ENCODE results near the gene SLC25A12. TPM values are rescaled to one million over a fixed set of nuclear protein-coding genes. Genes with fewer than 3 reads are reported as not detected.

The SLC25A12 gene
- polyA plus RNA-seq, 1 donor from 2014 or later = 122 TPM

DNA sequence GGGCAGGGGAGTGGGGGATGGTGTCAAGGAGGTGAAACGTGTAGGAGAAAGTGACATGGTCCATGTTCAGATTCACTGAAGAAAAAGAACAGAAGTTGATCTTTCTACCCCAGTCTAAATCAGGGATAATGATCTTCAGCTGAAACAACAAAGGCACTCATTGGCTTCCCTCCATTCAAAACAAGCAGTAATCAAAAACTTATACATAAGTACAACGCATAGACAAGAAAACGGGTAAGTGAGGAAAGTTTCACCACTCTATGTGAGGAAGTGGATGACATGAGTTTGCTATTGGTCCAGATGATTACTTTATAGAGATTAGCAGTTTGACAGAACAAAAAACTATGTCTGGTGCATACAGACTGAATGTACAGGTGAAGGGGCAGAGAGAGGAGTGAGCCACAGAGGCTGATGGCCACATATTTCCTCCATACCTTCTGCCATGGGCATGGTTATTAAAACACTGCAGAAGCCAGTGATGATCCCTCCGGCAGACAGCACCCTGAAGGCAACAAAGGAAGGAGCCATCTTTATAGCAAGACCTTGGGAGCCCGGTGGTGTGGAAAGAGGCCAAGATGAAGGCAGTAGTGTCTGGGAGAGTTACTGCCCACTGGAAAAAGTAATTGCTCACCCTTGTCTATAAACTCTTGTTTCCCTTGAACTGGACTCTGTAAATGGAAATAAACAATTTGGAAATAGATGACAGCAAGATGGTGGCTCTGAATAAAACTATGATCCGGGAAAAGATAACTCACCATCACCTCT is 57.7 kb downstream of the SLC25A12 start:
- H3K27me3 ChIP-seq (ENCODE audit: insufficient read depth, low read depth, low read length) = no peaks in the 10 kb centered on the region
- no peak overlapping the region for H3K4me2 ChIP-seq (ENCODE audit: low read length)
- H3K9me2 ChIP-seq (ENCODE audit: insufficient read depth, low read length) = no peaks in the 10 kb centered on the region
- TF ChIP-seq, protein P1, sequence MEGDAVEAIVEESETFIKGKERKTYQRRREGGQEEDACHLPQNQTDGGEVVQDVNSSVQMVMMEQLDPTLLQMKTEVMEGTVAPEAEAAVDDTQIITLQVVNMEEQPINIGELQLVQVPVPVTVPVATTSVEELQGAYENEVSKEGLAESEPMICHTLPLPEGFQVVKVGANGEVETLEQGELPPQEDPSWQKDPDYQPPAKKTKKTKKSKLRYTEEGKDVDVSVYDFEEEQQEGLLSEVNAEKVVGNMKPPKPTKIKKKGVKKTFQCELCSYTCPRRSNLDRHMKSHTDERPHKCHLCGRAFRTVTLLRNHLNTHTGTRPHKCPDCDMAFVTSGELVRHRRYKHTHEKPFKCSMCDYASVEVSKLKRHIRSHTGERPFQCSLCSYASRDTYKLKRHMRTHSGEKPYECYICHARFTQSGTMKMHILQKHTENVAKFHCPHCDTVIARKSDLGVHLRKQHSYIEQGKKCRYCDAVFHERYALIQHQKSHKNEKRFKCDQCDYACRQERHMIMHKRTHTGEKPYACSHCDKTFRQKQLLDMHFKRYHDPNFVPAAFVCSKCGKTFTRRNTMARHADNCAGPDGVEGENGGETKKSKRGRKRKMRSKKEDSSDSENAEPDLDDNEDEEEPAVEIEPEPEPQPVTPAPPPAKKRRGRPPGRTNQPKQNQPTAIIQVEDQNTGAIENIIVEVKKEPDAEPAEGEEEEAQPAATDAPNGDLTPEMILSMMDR (IDR thresholded peaks at IDR 0.05; ENCODE audit: poor library complexity, severe bottlenecking) = no peak
- TF ChIP-seq EP300 (conservative IDR thresholded peaks at IDR 0.05; ENCODE audit: poor library complexity, severe bottlenecking) (no peak), SMC3 (conservative IDR thresholded peaks at IDR 0.05; ENCODE audit: poor library complexity) (no peak), MXI1 (conservative IDR thresholded peaks at IDR 0.05; ENCODE audit: poor library complexity, severe bottlenecking) (no peak), EZH2 (IDR thresholded peaks at IDR 0.05; ENCODE audit: borderline replicate concordance, insufficient read depth, low read length, poor library complexity, severe bottlenecking) (no peak), TAF1 (IDR thresholded peaks at IDR 0.05; ENCODE audit: low read depth) (no peak), POLR2AphosphoS5 (IDR thresholded peaks at IDR 0.05) (no peak), RAD21 (conservative IDR thresholded peaks at IDR 0.05) (no peak)
- TF ChIP-seq, protein P2, sequence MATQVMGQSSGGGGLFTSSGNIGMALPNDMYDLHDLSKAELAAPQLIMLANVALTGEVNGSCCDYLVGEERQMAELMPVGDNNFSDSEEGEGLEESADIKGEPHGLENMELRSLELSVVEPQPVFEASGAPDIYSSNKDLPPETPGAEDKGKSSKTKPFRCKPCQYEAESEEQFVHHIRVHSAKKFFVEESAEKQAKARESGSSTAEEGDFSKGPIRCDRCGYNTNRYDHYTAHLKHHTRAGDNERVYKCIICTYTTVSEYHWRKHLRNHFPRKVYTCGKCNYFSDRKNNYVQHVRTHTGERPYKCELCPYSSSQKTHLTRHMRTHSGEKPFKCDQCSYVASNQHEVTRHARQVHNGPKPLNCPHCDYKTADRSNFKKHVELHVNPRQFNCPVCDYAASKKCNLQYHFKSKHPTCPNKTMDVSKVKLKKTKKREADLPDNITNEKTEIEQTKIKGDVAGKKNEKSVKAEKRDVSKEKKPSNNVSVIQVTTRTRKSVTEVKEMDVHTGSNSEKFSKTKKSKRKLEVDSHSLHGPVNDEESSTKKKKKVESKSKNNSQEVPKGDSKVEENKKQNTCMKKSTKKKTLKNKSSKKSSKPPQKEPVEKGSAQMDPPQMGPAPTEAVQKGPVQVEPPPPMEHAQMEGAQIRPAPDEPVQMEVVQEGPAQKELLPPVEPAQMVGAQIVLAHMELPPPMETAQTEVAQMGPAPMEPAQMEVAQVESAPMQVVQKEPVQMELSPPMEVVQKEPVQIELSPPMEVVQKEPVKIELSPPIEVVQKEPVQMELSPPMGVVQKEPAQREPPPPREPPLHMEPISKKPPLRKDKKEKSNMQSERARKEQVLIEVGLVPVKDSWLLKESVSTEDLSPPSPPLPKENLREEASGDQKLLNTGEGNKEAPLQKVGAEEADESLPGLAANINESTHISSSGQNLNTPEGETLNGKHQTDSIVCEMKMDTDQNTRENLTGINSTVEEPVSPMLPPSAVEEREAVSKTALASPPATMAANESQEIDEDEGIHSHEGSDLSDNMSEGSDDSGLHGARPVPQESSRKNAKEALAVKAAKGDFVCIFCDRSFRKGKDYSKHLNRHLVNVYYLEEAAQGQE (IDR thresholded peaks at IDR 0.05; ENCODE audit: borderline replicate concordance) = no peak
- no peak overlapping the region for H3K27ac ChIP-seq (ENCODE audit: low read length)
- H3K4me3 ChIP-seq (ENCODE audit: low read length) = no peak overlapping the region
- H3K36me3 ChIP-seq (ENCODE audit: insufficient read depth, low read length) = peaks cover 40% of the 10 kb centered on the region
- H4K20me1 ChIP-seq (ENCODE audit: insufficient read depth) = no peaks in the 10 kb centered on the region
- H3K9me3 ChIP-seq (ENCODE audit: low read length) = peaks cover 5% of the 10 kb centered on the region
- no peak overlapping the region for H3K9ac ChIP-seq (ENCODE audit: low read length)
- no peaks in the 10 kb centered on the region for H3F3A ChIP-seq (ENCODE audit: insufficient read depth, low read length, poor library complexity, severe bottlenecking)
- H3K79me2 ChIP-seq (replicated peaks; ENCODE audit: insufficient read depth, low read length) = no peaks in the 10 kb centered on the region
- no peak overlapping the region for H2AFZ ChIP-seq (ENCODE audit: low read depth, low read length)

DNA sequence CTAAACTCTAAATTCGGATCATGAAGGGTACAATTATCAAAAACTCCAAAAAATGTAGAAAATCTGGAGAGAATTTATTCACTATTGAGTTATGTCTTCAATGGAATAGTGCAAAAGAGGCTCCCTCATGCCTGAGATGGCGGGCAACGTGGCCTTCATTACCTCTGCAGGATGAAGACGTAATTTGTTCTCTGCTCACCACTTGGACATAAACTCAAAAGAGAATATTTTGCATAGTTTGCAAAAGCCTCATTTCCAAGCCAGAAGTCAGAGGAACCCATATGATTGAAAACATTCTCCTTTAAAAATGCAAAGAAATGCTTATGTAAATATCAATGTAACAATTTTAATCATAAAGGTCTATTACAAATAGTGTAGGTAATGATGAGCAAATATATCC is 58.7 kb downstream of the SLC25A12 start:
- peaks cover 47% of the 10 kb centered on the region for H3K36me3 ChIP-seq (ENCODE audit: insufficient read depth, low read length)
- no peaks in the 10 kb centered on the region for H3K9me2 ChIP-seq (ENCODE audit: insufficient read depth, low read length)

More for the DNA sequence above, 58.7 kb downstream of the SLC25A12 start:
- Histone ChIP-seq H3K27me3 (ENCODE audit: insufficient read depth, low read depth, low read length) (no peaks in the 10 kb centered on the region), H3K79me2 (replicated peaks; ENCODE audit: insufficient read depth, low read length) (no peaks in the 10 kb centered on the region), H3K4me3 (ENCODE audit: low read length) (no peak overlapping the region), H3K27ac (ENCODE audit: low read length) (no peak overlapping the region), H4K20me1 (ENCODE audit: insufficient read depth) (no peaks in the 10 kb centered on the region), H3F3A (ENCODE audit: insufficient read depth, low read length, poor library complexity, severe bottlenecking) (no peaks in the 10 kb centered on the region), H3K9me3 (ENCODE audit: low read length) (peaks cover 5% of the 10 kb centered on the region), H3K9ac (ENCODE audit: low read length) (no peak overlapping the region), H3K4me2 (ENCODE audit: low read length) (no peak overlapping the region), H2AFZ (ENCODE audit: low read depth, low read length) (no peak overlapping the region)
- no peak for TF ChIP-seq RAD21 (conservative IDR thresholded peaks at IDR 0.05)
- no peak for TF ChIP-seq EP300 (conservative IDR thresholded peaks at IDR 0.05; ENCODE audit: poor library complexity, severe bottlenecking)
- TF ChIP-seq EZH2 (IDR thresholded peaks at IDR 0.05; ENCODE audit: borderline replicate concordance, insufficient read depth, low read length, poor library complexity, severe bottlenecking) = no peak
- no peak for TF ChIP-seq POLR2AphosphoS5 (IDR thresholded peaks at IDR 0.05)
- TF ChIP-seq, protein P2 (IDR thresholded peaks at IDR 0.05; ENCODE audit: borderline replicate concordance) = no peak
- TF ChIP-seq TAF1 (IDR thresholded peaks at IDR 0.05; ENCODE audit: low read depth) = no peak
- TF ChIP-seq MXI1 (conservative IDR thresholded peaks at IDR 0.05; ENCODE audit: poor library complexity, severe bottlenecking) = no peak
- TF ChIP-seq SMC3 (conservative IDR thresholded peaks at IDR 0.05; ENCODE audit: poor library complexity) = no peak
- TF ChIP-seq, protein P1 (IDR thresholded peaks at IDR 0.05; ENCODE audit: poor library complexity, severe bottlenecking) = no peak

Measured in neural cell (in vitro differentiated cells).